ENCODE measurements around the gene WDR90.

WDR90 gene

GRCh38 chr16:626787-627453 is 22.2 kb upstream of the WDR90 start:
- DNase-seq, result no peak

DNA sequence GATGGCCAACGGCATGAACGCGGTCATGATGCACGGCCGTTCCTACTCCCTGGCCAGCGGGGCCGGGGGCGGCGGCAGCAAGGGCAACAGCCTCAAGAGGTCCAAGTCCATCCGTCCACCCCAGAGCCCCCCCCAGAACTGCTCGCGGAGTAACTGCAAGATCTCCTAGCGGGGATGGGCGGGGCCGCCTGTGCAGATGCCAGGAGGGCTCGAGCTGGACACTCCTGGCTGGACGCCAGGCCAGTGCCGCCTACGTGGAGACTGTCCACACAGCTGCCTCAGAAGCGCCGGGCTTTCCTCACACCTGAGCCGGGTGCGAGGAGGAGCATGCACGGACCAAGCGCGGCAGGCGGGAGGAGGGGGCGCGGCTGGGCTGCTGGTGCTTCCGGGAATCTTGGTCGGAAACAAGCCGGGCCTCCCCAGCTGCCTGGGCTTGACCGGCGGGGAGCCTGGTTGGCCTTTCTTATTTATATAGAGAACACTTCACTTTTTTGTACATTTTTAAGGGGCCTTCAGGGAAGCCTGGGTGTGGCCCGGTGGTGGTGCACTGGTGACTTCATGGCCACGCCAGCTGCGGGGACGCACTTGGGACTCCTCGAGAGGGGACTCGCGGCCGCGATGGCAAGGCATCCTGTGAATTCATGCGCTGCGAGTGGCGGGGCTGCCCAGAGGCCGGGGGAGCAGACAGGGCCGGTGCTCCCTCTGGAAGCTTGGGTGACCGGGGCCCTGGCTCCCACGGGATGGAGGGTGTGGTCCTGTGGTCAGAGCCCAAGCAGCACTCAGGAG is 21.5 kb upstream of the WDR90 start:
- no peak for DNase-seq

- no peak for DNase-seq
Measured at GRCh38 chr16:628321-629061, 20.7 kb upstream of the WDR90 start.

DNA sequence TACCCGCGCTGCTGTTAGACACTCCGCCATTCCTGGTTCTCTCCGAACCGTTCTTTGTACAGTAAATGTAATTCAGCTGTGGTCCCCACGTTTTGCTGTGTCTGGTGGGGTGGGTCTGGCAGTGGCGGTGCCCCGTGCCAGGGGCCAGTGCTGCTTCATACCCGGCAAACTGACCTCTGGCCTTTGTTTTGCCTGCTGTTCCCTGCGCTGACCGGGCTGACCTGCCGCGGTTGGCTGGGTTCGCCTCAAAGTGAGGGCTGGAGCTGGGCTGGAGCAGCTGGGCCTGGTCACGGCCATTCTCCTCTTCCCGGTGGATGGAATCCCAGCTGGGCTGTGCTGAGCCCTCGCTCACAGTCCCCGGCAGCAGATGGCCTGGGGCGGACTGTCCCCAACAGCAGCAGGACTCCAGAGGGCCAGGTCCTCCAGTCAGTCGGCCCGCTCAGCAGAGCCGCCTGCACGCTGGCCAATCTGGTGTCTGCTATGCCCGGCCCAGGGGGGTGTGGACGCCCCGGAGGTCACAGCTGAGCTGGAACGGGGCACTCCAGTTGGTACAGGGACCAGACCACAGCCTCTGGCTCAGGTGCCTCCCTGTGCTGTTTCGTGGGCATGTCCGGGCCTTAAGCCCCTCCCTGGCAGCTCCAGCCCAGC is 19.9 kb upstream of the WDR90 start:
- peak; percentile 53 for DNase-seq

DNA sequence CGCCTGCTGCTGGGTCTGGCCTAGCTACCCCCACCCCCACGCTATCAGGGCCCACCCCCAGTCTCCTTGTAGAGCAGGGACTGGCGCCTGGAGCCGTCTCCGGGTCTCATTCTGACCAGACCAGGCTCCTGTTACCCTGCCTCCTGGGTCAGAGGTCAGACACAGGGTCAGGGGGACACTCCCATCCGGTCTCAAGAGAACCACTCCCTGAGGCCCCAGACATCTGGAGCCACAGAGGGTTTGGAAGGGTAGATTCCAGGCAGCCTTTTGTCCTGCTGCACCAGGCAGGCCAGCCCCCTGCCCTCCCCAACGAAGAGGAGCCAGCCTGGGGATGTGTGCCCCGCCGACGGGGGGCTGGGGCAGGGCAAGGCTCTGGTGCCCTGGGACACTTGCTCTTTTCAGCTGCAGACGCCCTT is 19.3 kb upstream of the WDR90 start:
- no peak for DNase-seq

- DNase-seq, result no peak
Measured at GRCh38 chr16:630249-630814, 18.8 kb upstream of the WDR90 start.

- no peak for DNase-seq
Measured at GRCh38 chr16:630815-631405, 18.3 kb upstream of the WDR90 start, which contains the start of gene WFIKKN1. Gene WFIKKN1, plus strand, starts transcription at chr16:630985. Its CDS starts 269 bp downstream, at chr16:631254.

GRCh38 chr16:631808-632358 is 17.3 kb upstream of the WDR90 start:
- DNase-seq, result no peak

- DNase-seq, result no peak
Measured at GRCh38 chr16:632486-633335, 16.5 kb upstream of the WDR90 start.

DNA sequence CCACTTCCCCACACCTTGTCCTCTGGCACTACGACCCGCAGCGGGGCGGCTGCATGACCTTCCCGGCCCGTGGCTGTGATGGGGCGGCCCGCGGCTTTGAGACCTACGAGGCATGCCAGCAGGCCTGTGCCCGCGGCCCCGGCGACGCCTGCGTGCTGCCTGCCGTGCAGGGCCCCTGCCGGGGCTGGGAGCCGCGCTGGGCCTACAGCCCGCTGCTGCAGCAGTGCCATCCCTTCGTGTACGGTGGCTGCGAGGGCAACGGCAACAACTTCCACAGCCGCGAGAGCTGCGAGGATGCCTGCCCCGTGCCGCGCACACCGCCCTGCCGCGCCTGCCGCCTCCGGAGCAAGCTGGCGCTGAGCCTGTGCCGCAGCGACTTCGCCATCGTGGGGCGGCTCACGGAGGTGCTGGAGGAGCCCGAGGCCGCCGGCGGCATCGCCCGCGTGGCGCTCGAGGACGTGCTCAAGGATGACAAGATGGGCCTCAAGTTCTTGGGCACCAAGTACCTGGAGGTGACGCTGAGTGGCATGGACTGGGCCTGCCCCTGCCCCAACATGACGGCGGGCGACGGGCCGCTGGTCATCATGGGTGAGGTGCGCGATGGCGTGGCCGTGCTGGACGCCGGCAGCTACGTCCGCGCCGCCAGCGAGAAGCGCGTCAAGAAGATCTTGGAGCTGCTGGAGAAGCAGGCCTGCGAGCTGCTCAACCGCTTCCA is 15.7 kb upstream of the WDR90 start:
- DNase-seq, result no peak

- no peak for DNase-seq
Measured at GRCh38 chr16:634051-634670, 15.0 kb upstream of the WDR90 start.

DNA sequence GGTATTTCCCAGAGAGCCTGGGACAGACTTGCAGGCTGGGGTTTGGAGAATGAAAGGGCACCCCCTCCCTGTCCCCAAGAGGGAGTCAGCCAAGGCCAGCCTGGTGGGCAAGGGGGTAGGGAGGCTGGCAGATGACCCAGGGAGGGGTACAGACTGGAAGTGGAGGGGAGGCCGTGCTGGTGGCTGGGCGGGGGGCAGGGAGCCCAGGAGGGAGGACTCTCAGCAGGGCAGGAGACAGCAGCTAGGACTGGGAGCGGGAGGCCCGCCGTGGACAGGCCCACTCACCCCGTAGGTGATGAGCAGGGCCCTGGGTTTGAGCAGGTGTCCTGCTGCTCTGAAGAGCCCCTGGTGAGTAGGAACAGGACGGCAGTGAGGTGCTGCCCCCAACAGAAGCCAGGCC is 14.2 kb upstream of the WDR90 start:
- DNase-seq, result no peak

DNA sequence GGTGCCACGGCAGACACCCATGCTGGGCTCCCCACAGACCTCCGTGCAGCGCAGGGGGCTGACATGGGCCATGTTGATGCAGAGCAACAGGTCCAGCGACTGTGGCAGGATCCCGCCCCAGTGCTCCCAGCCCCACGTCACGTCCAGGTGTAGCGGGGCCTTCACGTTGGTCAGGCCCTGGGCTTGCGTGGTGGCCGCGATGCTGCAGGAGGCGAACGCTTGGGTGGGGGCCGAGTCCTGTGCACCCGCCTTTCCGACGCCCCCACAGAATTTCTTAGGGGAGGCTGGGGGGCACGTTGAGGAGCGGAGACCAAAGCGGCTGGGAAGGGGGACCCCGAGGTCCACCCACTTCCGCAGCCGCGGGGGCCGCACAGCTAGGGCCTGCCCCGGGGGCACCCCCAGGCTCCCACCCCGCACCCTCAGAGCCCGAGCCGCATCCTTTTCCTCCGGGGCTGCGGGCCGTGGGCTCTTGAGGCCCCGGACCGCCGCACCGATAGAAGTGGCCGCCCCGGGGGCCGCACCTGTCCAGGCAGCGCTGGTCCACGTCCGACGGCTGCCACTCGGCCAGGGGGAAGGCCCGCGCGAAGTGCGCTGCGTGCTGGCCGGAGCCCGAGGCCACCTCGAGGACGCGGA is 13.5 kb upstream of the WDR90 start:
- DNase-seq, result no peak

DNA sequence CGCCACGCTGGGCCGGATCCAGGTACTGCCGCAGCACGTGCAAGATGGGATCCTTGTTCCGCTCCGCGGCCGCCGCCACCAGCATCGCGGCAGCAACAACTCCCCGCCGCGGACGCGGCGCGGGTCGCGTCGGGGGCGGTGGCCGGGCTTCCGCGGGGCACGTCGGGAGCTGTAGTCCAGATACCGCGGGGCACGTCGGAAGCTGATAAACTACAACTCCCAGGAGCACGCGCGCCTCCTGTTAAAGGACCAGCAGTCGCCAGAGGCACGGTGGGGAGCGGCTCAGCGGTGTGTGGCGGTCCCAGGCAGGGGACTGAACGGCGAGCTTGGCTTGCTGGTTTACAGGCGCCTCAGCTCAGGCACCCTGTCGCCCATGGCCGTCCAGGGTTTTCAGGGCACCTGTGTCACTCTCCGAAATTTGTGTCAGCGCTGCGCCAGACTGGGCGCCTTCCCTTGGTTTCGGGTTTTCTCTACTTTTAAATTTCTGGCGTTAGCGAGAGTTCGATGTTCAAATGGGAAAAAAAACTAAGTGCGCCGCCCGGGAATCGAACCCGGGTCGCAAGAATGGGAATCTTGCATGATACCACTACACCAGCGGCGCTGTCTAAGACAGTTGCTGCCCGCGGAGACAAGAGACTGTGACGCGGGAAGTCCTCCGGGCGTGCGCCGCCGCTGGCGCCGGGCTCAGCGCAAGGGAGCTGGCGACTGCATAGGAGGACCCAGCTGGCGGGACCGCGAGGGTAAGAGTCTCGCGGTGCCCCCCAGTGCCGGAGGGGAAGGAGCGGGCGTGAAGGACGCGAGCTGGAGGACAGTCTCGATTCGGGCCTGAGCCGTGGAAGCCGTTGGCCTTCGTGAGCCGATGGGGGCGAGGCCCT is 12.7 kb upstream of the WDR90 start, which contains the start of gene METTL26:
Gene METTL26, minus strand, starts transcription at position 100 of the 875 bp plus-strand sequence. Its CDS starts 15 bp downstream, at position 85.
- peak; percentile 87 for DNase-seq

DNA sequence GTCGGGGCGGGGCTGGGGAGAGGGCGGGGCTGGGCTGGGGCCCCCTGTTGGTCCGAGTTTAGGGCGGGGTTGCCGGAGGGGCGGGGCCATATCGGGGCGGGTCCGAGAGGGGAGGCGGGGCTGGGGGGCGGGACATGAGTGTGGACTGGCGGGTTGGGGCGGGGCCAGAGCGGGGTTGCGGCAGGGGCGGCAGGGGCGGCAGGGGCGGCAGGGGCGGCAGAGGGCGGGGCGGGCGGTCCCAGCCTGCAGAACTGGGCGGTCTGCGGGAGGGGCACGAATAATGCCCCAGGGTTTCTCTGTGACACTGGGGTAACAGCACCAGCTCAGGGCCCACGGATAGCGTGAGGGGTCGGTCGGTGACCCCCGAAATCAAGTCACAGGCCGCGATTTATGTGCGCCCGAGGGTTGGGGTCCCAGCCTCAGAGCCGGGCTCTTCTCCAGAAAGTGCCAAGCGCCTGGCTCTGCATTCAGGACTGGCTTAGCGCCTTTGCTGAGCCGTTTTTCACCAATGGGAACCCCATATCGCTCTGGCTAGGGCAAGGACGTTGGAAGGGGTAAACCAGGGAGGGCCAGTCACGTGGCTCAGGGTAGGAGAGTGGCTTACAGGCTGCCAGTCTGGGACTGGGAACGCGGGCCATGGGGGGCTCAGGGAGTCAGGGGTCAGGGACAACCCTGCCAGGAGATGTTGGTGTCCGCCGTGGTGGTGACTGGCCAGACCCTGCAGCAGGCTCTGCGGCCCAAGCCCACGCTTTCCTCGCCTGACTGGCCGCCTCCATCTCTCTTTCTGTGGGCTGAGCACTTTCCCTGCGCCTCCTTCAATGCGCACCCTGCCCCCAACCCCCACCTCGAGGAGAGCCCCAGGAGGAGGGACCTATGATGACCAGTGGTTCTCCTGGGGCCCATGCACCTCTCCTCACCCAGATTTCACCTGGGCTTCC is 11.8 kb upstream of the WDR90 start:
- no peak for DNase-seq

- no peak for DNase-seq
Measured at GRCh38 chr16:638034-638543, 11.1 kb upstream of the WDR90 start.

- DNase-seq, result no peak
Measured at GRCh38 chr16:638836-639235, 10.3 kb upstream of the WDR90 start.
